Spleen (tissue), 11 donors: Measurements from ENCODE around the gene STYK1. TPM values are rescaled to one million over a fixed set of nuclear protein-coding genes. Genes with fewer than 3 reads are reported as not detected.

Source experiments
- DNase-seq: peaks from one replicate; pipeline ENCODE4 v3.0.0-alpha.2; 2020
- H3K27ac ChIP-seq, 8 donors: fragments of 200-600 bp; sonication (generic) in 7 of 8; 1 replicate in 4 of 8; 2 replicates in 4 of 8; pipeline versions ENCODE4 v1.5.0 to v1.8.0; 2016 to 2021; ENCODE audit warnings: inconsistent platforms in 4 of 8, mild to moderate bottlenecking in 4 of 8, moderate library complexity in 1 of 8
- H3K27me3 ChIP-seq, 7 donors: fragments of 200-600 bp; sonication (generic) in 6 of 7; replicated peaks in 1 of 7; 1 replicate in 4 of 7; 2 replicates in 3 of 7; pipeline versions ENCODE4 v1.5.0 to v1.8.0; 2016 to 2021; ENCODE audit warnings: inconsistent platforms in 3 of 7, mild to moderate bottlenecking in 1 of 7
- H3K36me3 ChIP-seq, 6 donors: fragments of 200-600 bp; sonication (generic) in 5 of 6; 1 replicate in 4 of 6; 2 replicates in 2 of 6; pipeline versions ENCODE4 v1.5.0 to v1.8.0; 2016 to 2021; ENCODE audit warnings: inconsistent platforms in 2 of 6
- H3K4me1 ChIP-seq, 6 donors: fragments of 200-600 bp; sonication (generic) in 5 of 6; 1 replicate in 3 of 6; 2 replicates in 3 of 6; pipeline versions ENCODE4 v1.5.0 to v1.8.0; 2016 to 2021; ENCODE audit warnings: inconsistent platforms in 3 of 6
- H3K4me3 ChIP-seq, 8 donors: fragments of 200-600 bp; sonication (generic) in 7 of 8; 1 replicate in 4 of 8; 2 replicates in 4 of 8; pipeline versions ENCODE4 v1.5.0 to v1.8.0; 2016 to 2021; ENCODE audit warnings: inconsistent platforms in 4 of 8, mild to moderate bottlenecking in 4 of 8, moderate library complexity in 2 of 8
- H3K9me3 ChIP-seq, 8 donors: fragments of 200-600 bp; sonication (generic) in 7 of 8; 1 replicate in 4 of 8; 2 replicates in 4 of 8; pipeline versions ENCODE4 v1.5.0 to v1.8.0; 2016 to 2021; ENCODE audit warnings: inconsistent platforms in 4 of 8
- CTCF ChIP-seq, 11 experiments: fragments of 200-600 bp in 7 of 11; fragments of 450-650 bp in 4 of 11; sonication (generic) in 4 of 11; IDR thresholded peaks in 8 of 11; conservative IDR thresholded peaks in 3 of 11; 1 replicate in 7 of 11; 2 replicates in 4 of 11; pipeline versions ENCODE4 v1.4.0 to v1.8.0; 2016 to 2021; ENCODE audit warnings: antibody characterized with exemption in 11 of 11, inconsistent platforms in 4 of 11, mild to moderate bottlenecking in 1 of 11
- POLR2A ChIP-seq, 3 donors: fragments of 450-650 bp; IDR thresholded peaks; one replicate each; pipeline ENCODE4 v1.5.1; 2017; ENCODE audit warnings: antibody characterized with exemption in 3 of 3, mild to moderate bottlenecking in 1 of 3
- POLR2AphosphoS5 ChIP-seq, 3 donors: sonication (generic); formaldehyde crosslinking; IDR thresholded peaks; one replicate each; pipeline ENCODE4 v1.5.1; 2017; ENCODE audit warnings: antibody characterized with exemption in 3 of 3
- WGBS, 5 donors: extraction: QIAGEN DNeasy Blood & Tissue Kit in 3 of 5; methylation state at CpG; one replicate each; pipeline versions ENCODE4 v1.1.5 to v1.1.7; 2013 to 2018; 5-methylcytosine and 5-hydroxymethylcytosine counted together
- intact Hi-C: fragments of 100-400 bp; cut with DNase I; formaldehyde crosslinking; loops from one replicate; pipeline ENCODE4 v1.15.0; 2023; ENCODE audit warnings: low total_unique reads
- polyA plus RNA-seq, 3 donors: library from polyadenylated mRNA; stranded (reverse); fragments of 200-250 nt; gene quantifications; one replicate each; pipeline ENCODE4 v1.2.1, GENCODE V29; 2013
- total RNA-seq, 7 donors: library from RNA; depleted of rRNA in 3 of 7; stranded (reverse); fragments of >200 nt in 3 of 7; fragmentation: NEBNext Ultra II Directional in 4 of 7; extraction: Animal tissue kit (Norgen Biotek cat#: 25700) in 4 of 7; gene quantifications; one replicate each; pipeline versions ENCODE4 v1.1.0 to v1.2.1, GENCODE V29; 2016 to 2021
- donor health status: healthy with polysubstance abuse.
- donor health status: DM: no; HTN: no; CAD: no; lungs with moderate emphysema.
- donor health status: DM: no; HTN: no; CAD: no.
- donor health status: Bipolar disorder and iron deficiency.
- donor health status: healthy.
- donor health status: DM: no; HTN: no; CAD: no.
- donor health status: DM: yes; HTN: yes; CAD: no.

STYK1 gene
- total and polyA plus RNA-seq, 10 donors, result 0.17 to 2.4 (median 0.77) TPM

GRCh38 chr12:10664499-10664898, 9.4 kb downstream of the STYK1 start:
- Histone ChIP-seq H3K4me1 (peaks cover 0 to 16% (median 0%) of the 10 kb centered on the region in 6 donors), H3K4me3 (no peak overlapping the region), H3K27me3 (peaks cover 0 to 3% (median 0%) of the 10 kb centered on the region in 7 donors), H3K9me3 (no peaks in the 10 kb centered on the region), H3K36me3 (no peaks in the 10 kb centered on the region), H3K27ac (no peak overlapping the region)
- no peak for DNase-seq
- WGBS, 5 donors, result 68 to 80% (median 76%) methylated on average over 2 of the region's 2 CpGs
- intact Hi-C loops, result no loop called here
- TF ChIP-seq POLR2AphosphoS5 (IDR thresholded peaks at IDR 0.05) (no peak), CTCF (IDR thresholded peaks at IDR 0.05 in 8 of 11, conservative IDR thresholded peaks at IDR 0.05 in 3 of 11) (no peak), POLR2A (IDR thresholded peaks at IDR 0.05) (no peak)

GRCh38 chr12:10663869-10664268, 10.0 kb downstream of the STYK1 start:
- H3K9me3 ChIP-seq, result no peaks in the 10 kb centered on the region
- H3K27me3 ChIP-seq, result peaks cover 0 to 3% (median 0%) of the 10 kb centered on the region in 7 donors
- no peaks in the 10 kb centered on the region for H3K36me3 ChIP-seq
- peaks cover 0 to 10% (median 0%) of the 10 kb centered on the region in 6 donors for H3K4me1 ChIP-seq
- intact Hi-C loops, result no loop called here
- DNase-seq, result no peak
- WGBS, 5 donors, result 79 to 94% (median 91%) methylated on average over 3 of the region's 3 CpGs
- TF ChIP-seq POLR2A (IDR thresholded peaks at IDR 0.05) (no peak), POLR2AphosphoS5 (IDR thresholded peaks at IDR 0.05) (no peak), CTCF (IDR thresholded peaks at IDR 0.05 in 8 of 11, conservative IDR thresholded peaks at IDR 0.05 in 3 of 11) (no peak)
- no peak overlapping the region for H3K4me3 ChIP-seq
- no peak overlapping the region for H3K27ac ChIP-seq

- no peak overlapping the region for H3K4me3 ChIP-seq
- no peaks in the 10 kb centered on the region for H3K27me3 ChIP-seq
- no peak overlapping the region for H3K27ac ChIP-seq
- TF ChIP-seq POLR2A (IDR thresholded peaks at IDR 0.05), result no peak
- TF ChIP-seq CTCF (IDR thresholded peaks at IDR 0.05 in 8 of 11, conservative IDR thresholded peaks at IDR 0.05 in 3 of 11), result no peak
- no peak for TF ChIP-seq POLR2AphosphoS5 (IDR thresholded peaks at IDR 0.05)
- DNase-seq, result no peak
- intact Hi-C loops, result no loop called here
- H3K4me1 ChIP-seq, result no peaks in the 10 kb centered on the region
- no peaks in the 10 kb centered on the region for H3K36me3 ChIP-seq
- peaks cover 0 to 13% (median 5%) of the 10 kb centered on the region in 8 donors for H3K9me3 ChIP-seq
- 81 to 88% (median 84%) methylated on average over 3 of the region's 3 CpGs for WGBS, 5 donors
Measured at GRCh38 chr12:10661338-10661737, 12.5 kb downstream of the STYK1 start.

GRCh38 chr12:10654003-10654402, 19.8 kb downstream of the STYK1 start:
- Histone ChIP-seq H3K4me3 (no peak overlapping the region), H3K36me3 (no peaks in the 10 kb centered on the region), H3K27me3 (no peaks in the 10 kb centered on the region), H3K9me3 (peaks cover 0 to 20% (median 6%) of the 10 kb centered on the region in 8 donors), H3K4me1 (no peaks in the 10 kb centered on the region), H3K27ac (no peak overlapping the region)
- no peak for DNase-seq
- TF ChIP-seq POLR2A (IDR thresholded peaks at IDR 0.05) (no peak), POLR2AphosphoS5 (IDR thresholded peaks at IDR 0.05) (no peak), CTCF (IDR thresholded peaks at IDR 0.05 in 8 of 11, conservative IDR thresholded peaks at IDR 0.05 in 3 of 11) (no peak)
- intact Hi-C loops, result no loop called here
